Liver (tissue), 9 donors: ENCODE measurements around the gene KCNQ1. TPM values are rescaled to one million over a fixed set of nuclear protein-coding genes. Genes with fewer than 3 reads are reported as not detected.

ENCODE experiments used
- DNase-seq: peaks from one replicate; pipeline ENCODE4 v3.0.0-alpha.2; 2017; ENCODE audit warnings: low spot score
- H3K27ac ChIP-seq, 2 donors: one replicate each; pipeline ENCODE4 v1.7.0; 2013; ENCODE audit warnings: inconsistent platforms in 2 of 2, low read length in 2 of 2, control low read depth in 1 of 2, low read depth in 1 of 2, mild to moderate bottlenecking in 1 of 2
- H3K27me3 ChIP-seq, 4 donors: one replicate each; pipeline versions ENCODE4 v1.6.1 to v1.7.0; 2013; ENCODE audit warnings: low read length in 3 of 4, inconsistent platforms in 1 of 4, mild to moderate bottlenecking in 1 of 4, moderate library complexity in 1 of 4; ENCODE audit not compliant: control insufficient read depth in 4 of 4, insufficient read depth in 4 of 4
- H3K36me3 ChIP-seq, 4 donors: one replicate each; pipeline versions ENCODE4 v1.6.1 to v1.7.0; 2013; ENCODE audit warnings: low read length in 3 of 4, mild to moderate bottlenecking in 3 of 4, low read depth in 1 of 4, moderate library complexity in 1 of 4; ENCODE audit not compliant: control insufficient read depth in 4 of 4, insufficient read depth in 3 of 4
- H3K4me1 ChIP-seq, 4 donors: one replicate each; pipeline versions ENCODE4 v1.6.1 to v1.7.0; 2013; ENCODE audit warnings: low read length in 3 of 4, mild to moderate bottlenecking in 3 of 4, moderate library complexity in 1 of 4; ENCODE audit not compliant: control insufficient read depth in 4 of 4, insufficient read depth in 4 of 4
- H3K4me3 ChIP-seq, 3 donors: one replicate each; pipeline versions ENCODE4 v1.6.1 to v1.7.0; 2013; ENCODE audit warnings: low read length in 3 of 3, control low read depth in 1 of 3, low read depth in 1 of 3, mild to moderate bottlenecking in 1 of 3
- H3K9ac ChIP-seq, 2 donors: one replicate each; pipeline ENCODE4 v1.7.0; 2013; ENCODE audit warnings: low read length in 2 of 2, mild to moderate bottlenecking in 2 of 2, moderate library complexity in 2 of 2, control low read depth in 1 of 2, low read depth in 1 of 2
- H3K9me3 ChIP-seq, 4 donors: one replicate each; pipeline versions ENCODE4 v1.6.1 to v1.7.0; 2013; ENCODE audit warnings: low read length in 3 of 4; ENCODE audit not compliant: control insufficient read depth in 4 of 4
- CTCF ChIP-seq: fragments of 150-350 bp; IDR thresholded peaks from 2 replicates; pipeline ENCODE4 v1.5.1; 2017; ENCODE audit warnings: improper control_type of control experiment, low read depth, low read length; ENCODE audit not compliant: missing input control
- EGR1 ChIP-seq, 2 donors: IDR thresholded peaks; 2 replicates each; pipeline ENCODE4 v1.6.1; 2016 to 2018; ENCODE audit warnings: antibody characterized with exemption in 2 of 2, low read depth in 2 of 2
- FOXA1 ChIP-seq: IDR thresholded peaks from 2 replicates; pipeline ENCODE4 v1.6.1; 2016; ENCODE audit warnings: antibody characterized with exemption
- FOXA2 ChIP-seq: IDR thresholded peaks from 2 replicates; pipeline ENCODE4 v1.6.1; 2016; ENCODE audit warnings: antibody characterized with exemption
- GABPA ChIP-seq, 2 donors: IDR thresholded peaks in 1 of 2; conservative IDR thresholded peaks in 1 of 2; 2 replicates each; pipeline ENCODE4 v1.6.1; 2016; ENCODE audit warnings: antibody characterized with exemption in 2 of 2, mild to moderate bottlenecking in 1 of 2, moderate library complexity in 1 of 2
- HNF4A ChIP-seq, 2 donors: conservative IDR thresholded peaks; 2 replicates each; pipeline ENCODE4 v1.6.1; 2016; ENCODE audit warnings: antibody characterized with exemption in 2 of 2, mild to moderate bottlenecking in 2 of 2
- HNF4G ChIP-seq: IDR thresholded peaks from 2 replicates; pipeline ENCODE4 v1.6.1; 2016; ENCODE audit warnings: antibody characterized with exemption
- JUND ChIP-seq, 2 donors: IDR thresholded peaks; 2 replicates each; pipeline ENCODE4 v1.6.1; 2016; ENCODE audit warnings: antibody characterized with exemption in 2 of 2
- NR2F2 ChIP-seq: IDR thresholded peaks from 2 replicates; pipeline ENCODE4 v1.6.1; 2016; ENCODE audit warnings: antibody characterized with exemption
- RAD21 ChIP-seq, 2 donors: IDR thresholded peaks; 2 replicates each; pipeline ENCODE4 v1.6.1; 2016; ENCODE audit warnings: antibody characterized with exemption in 2 of 2, mild to moderate bottlenecking in 2 of 2
- REST ChIP-seq: IDR thresholded peaks from 2 replicates; pipeline ENCODE4 v1.6.1; 2016; ENCODE audit warnings: antibody characterized with exemption, mild to moderate bottlenecking
- RXRA ChIP-seq, 2 donors: IDR thresholded peaks; 2 replicates each; pipeline ENCODE4 v1.6.1; 2017 to 2018; ENCODE audit warnings: antibody characterized with exemption in 2 of 2, mild to moderate bottlenecking in 1 of 2
- SP1 ChIP-seq: IDR thresholded peaks from 2 replicates; pipeline ENCODE4 v1.6.1; 2018; ENCODE audit warnings: antibody characterized with exemption, mild to moderate bottlenecking
- TAF1 ChIP-seq: conservative IDR thresholded peaks from 2 replicates; pipeline ENCODE4 v1.6.1; 2016; ENCODE audit warnings: antibody characterized with exemption, mild to moderate bottlenecking
- YY1 ChIP-seq: IDR thresholded peaks from 2 replicates; pipeline ENCODE4 v1.6.1; 2016; ENCODE audit warnings: antibody characterized with exemption, mild to moderate bottlenecking
- WGBS: extraction: QIAGEN DNeasy Blood & Tissue Kit; methylation state at CpG from one replicate; pipeline ENCODE4 v1.1.7; 2013; 5-methylcytosine and 5-hydroxymethylcytosine counted together
- polyA plus RNA-seq, 2 donors: library from polyadenylated mRNA; stranded (reverse) in 1 of 2; unstranded in 1 of 2; fragments of 200-250 nt in 1 of 2; fragments of >200 nt in 1 of 2; fragmentation: Nextera tagmentation in 1 of 2; extraction: Ambion mirVana in 1 of 2; gene quantifications; one replicate each; pipeline versions ENCODE4 v1.2.1 to v1.2.3, GENCODE V29; 2013 to 2015
- total RNA-seq, 2 donors: library from RNA; depleted of rRNA; stranded (reverse); fragments of >200 nt; gene quantifications; one replicate each; pipeline ENCODE4 v1.2.3, GENCODE V29; 2014
- TF ChIP-seq, protein P1 (sequence below): IDR thresholded peaks from 2 replicates; pipeline ENCODE4 v1.6.1; 2016; ENCODE audit warnings: antibody characterized with exemption
- TF ChIP-seq, protein P2 (sequence below): IDR thresholded peaks from 2 replicates; pipeline ENCODE4 v1.6.1; 2016; ENCODE audit warnings: antibody characterized with exemption
- donor health status: healthy.
- donor health status: healthy.
- donor health status: healthy.
- donor health status: healthy.
- donor health status: healthy.

Gene KCNQ1
- total and polyA plus RNA-seq, 4 donors, result 0.31 to 2.2 (median 1.5) TPM

DNA sequence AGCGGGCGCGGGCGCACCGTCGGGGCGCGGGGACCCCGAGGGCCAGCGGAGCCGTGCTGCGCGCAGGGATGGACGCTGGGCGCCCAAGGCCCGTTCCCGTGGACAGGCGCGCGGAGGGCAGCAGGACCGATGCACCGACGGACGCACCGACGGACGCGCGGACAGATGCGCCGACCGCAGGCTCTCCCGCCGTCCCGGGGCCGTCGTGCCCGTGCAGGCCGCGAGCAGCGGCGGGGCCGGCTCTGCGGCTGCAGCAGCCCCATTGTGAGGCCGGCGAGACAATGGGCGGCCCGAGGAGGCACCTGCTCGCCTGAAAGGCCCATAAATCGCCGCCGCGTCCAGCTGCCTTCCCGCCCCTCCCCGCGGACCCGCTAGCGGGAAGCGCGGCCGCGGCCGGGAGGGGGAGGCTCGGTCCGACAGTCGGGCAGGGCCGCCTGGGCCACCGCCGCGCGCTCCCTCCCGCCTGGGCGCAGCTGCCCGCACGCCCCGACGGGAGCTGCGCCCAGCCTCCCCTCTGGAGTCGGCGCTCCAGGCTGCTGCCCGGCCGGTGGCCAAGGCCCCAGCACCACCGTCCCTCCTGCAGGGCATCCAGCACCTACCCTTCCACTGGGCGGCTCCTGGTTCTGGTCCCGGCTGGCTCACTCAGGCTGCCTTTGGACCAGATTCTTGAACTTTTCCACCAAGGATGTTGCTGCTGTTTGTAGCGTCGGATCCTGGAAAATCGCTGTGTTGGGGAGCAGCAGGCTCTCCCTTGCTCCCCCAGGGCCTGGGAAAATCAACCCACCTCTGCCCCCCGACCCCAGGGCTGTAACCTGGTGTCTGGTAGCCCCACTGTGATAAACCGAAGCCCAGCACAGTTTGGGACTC, 425.0 kb downstream of the KCNQ1 start:
- Histone ChIP-seq H3K36me3 (no peaks in the 10 kb centered on the region), H3K9me3 (peaks cover 0 to 6% (median under 1%) of the 10 kb centered on the region in 4 donors), H3K27me3 (peaks cover 0 to 3% (median 3%) of the 10 kb centered on the region in 4 donors), H3K27ac (no peak overlapping the region), H3K9ac (no peak overlapping the region), H3K4me1 (no peaks in the 10 kb centered on the region), H3K4me3 (no peak overlapping the region)
- TF ChIP-seq GABPA (IDR thresholded peaks at IDR 0.05 in 1 of 2, conservative IDR thresholded peaks at IDR 0.05 in 1 of 2) (no peak), NR2F2 (no peak), HNF4G (no peak), RXRA (IDR thresholded peaks at IDR 0.05) (no peak), JUND (IDR thresholded peaks at IDR 0.05) (no peak), TAF1 (no peak), FOXA2 (no peak), YY1 (no peak), FOXA1 (no peak), SP1 (no peak), REST (no peak), RAD21 (IDR thresholded peaks at IDR 0.05) (no peak), EGR1 (IDR thresholded peaks at IDR 0.05; ENCODE audit: low read depth in 2 of 2) (no peak)
- TF ChIP-seq, protein P1, sequence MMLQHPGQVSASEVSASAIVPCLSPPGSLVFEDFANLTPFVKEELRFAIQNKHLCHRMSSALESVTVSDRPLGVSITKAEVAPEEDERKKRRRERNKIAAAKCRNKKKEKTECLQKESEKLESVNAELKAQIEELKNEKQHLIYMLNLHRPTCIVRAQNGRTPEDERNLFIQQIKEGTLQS, result no peak
- TF ChIP-seq, protein P2, sequence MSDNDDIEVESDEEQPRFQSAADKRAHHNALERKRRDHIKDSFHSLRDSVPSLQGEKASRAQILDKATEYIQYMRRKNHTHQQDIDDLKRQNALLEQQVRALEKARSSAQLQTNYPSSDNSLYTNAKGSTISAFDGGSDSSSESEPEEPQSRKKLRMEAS, result no peak
- no peak for DNase-seq
- 24% methylated on average over 90 of the region's 90 CpGs for WGBS

- Histone ChIP-seq H3K4me1 (no peaks in the 10 kb centered on the region), H3K4me3 (no peak overlapping the region), H3K9ac (no peak overlapping the region), H3K36me3 (no peaks in the 10 kb centered on the region), H3K27ac (no peak overlapping the region), H3K27me3 (peaks cover 0 to 3% (median 3%) of the 10 kb centered on the region in 4 donors), H3K9me3 (peaks cover 0 to 6% (median under 1%) of the 10 kb centered on the region in 4 donors)
- no peak for DNase-seq
- 57% methylated on average over 17 of the region's 17 CpGs for WGBS
- TF ChIP-seq HNF4A (conservative IDR thresholded peaks at IDR 0.05) (no peak), HNF4G (no peak), CTCF (no peak), RXRA (IDR thresholded peaks at IDR 0.05) (no peak), FOXA1 (no peak)
- TF ChIP-seq, protein P1, result no peak
- TF ChIP-seq, protein P2, result no peak
Observed at GRCh38 chr11:2870460-2870859, 425.7 kb downstream of the KCNQ1 start.
